Measurements from ENCODE around the gene MUC2.

Gene MUC2

GRCh38 chr11:1041936-1042608, 32.6 kb upstream of the MUC2 start:
- Mint-ChIP-seq H3K4me1 (ENCODE audit: low read depth) (no peaks in the 10 kb centered on the region), H3K4me3 (no peak overlapping the region), H3K27me3 (ENCODE audit: low read depth) (no peaks in the 10 kb centered on the region), H3K27ac (no peak overlapping the region), H3K9me3 (no peaks in the 10 kb centered on the region), H3K36me3 (ENCODE audit: low read depth) (no peaks in the 10 kb centered on the region)

- Mint-ChIP-seq H3K4me3 (no peak overlapping the region), H3K27me3 (ENCODE audit: low read depth) (no peaks in the 10 kb centered on the region), H3K27ac (no peak overlapping the region), H3K4me1 (ENCODE audit: low read depth) (no peaks in the 10 kb centered on the region), H3K9me3 (no peaks in the 10 kb centered on the region), H3K36me3 (ENCODE audit: low read depth) (no peaks in the 10 kb centered on the region)
These were observed 31.8 kb upstream of the MUC2 start for GRCh38 chr11:1042626-1043562.

- H3K4me3 Mint-ChIP-seq = no peak overlapping the region
- H3K36me3 Mint-ChIP-seq (ENCODE audit: low read depth) = no peaks in the 10 kb centered on the region
- H3K27ac Mint-ChIP-seq = no peak overlapping the region
- H3K4me1 Mint-ChIP-seq (ENCODE audit: low read depth) = no peaks in the 10 kb centered on the region
- no peaks in the 10 kb centered on the region for H3K27me3 Mint-ChIP-seq (ENCODE audit: low read depth)
- H3K9me3 Mint-ChIP-seq = no peaks in the 10 kb centered on the region
These were observed 31.0 kb upstream of the MUC2 start for GRCh38 chr11:1043563-1044096.

DNA sequence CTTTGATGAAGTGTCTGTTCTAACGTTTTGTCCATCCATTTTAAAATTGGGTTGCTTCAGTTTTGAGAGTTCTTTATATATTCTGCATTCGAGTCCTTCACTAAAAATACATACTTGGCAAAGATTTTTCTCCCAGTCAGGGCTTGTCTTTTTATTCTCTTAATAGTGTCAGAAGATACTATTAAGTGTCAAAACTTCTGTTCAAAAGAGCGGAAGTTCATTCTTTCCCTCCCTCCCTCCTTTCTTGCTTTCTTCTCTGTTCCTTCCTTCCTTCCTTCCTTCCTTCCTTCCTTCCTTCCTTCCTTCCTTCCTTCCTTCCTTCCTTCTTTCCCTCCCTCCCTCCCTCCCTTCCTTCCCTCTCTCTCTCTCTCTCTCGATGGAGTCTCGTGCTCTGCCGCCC, 30.5 kb upstream of the MUC2 start:
- Mint-ChIP-seq H3K27ac (no peak overlapping the region), H3K4me1 (ENCODE audit: low read depth) (no peaks in the 10 kb centered on the region), H3K4me3 (no peak overlapping the region), H3K9me3 (no peaks in the 10 kb centered on the region), H3K36me3 (ENCODE audit: low read depth) (no peaks in the 10 kb centered on the region), H3K27me3 (ENCODE audit: low read depth) (no peaks in the 10 kb centered on the region)

DNA sequence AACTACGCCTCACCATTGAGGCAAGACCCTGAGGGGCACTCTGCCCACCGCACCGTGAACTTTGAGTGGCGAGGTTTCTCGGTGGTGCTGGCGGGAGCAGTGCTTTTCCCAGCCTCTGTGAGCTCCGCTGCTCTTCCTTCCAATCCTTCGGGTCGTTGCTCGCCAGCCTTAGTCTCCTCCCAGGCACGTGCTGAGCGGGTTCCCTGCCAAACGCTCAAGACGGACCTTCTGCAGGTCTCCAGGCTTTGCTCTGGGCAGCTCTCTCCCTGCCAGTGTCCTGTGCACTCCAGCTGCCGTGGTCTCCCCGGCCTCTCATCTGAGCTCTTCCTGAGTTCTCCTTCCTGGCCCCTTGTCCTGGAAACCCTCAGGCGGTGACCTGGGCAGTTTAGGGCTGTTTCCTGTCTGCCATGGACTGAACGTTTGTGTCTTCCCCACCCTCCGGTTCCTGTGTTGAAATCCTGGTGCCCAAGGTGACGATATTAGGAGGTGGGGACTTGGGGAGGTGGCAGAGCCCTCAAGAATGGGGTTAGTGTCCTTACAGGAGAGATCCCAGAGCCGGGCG, 27.0 kb upstream of the MUC2 start:
- Mint-ChIP-seq H3K27me3 (ENCODE audit: low read depth) (no peaks in the 10 kb centered on the region), H3K36me3 (ENCODE audit: low read depth) (no peaks in the 10 kb centered on the region), H3K9me3 (no peaks in the 10 kb centered on the region), H3K27ac (no peak overlapping the region), H3K4me1 (ENCODE audit: low read depth) (no peaks in the 10 kb centered on the region), H3K4me3 (no peak overlapping the region)

DNA sequence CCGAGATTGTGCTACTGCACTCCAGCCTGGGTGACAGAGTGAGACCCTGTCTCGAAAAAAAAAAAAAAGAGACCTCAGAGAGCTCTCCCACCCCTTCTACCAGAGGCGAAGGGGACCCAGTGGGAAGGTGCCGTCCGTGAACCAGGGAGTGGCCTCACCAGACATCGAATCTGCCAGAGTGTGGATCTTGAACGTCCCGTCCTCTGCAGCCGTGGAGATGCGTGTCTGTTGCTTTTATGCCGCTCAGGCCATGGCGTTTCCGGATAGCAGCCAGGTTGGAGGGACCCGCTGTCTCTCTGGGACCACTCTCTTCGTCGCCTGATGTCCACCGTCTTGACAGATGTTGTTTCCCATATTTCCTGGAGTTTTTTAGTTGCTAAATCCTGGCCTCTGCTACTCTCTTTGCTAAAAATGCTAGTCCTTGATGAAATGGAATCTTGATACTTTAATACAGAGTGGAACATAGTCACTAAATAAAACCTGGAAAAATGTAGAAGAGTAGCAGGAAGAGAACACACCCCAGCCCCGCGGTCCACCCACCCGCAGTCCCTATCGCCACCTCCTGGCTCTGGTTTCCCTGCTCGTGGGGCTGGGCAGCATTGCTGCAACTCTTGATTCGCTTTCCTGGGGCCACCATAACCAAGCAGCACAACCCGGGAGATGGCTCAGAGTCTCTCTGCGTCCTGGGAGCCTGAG, 26.2 kb upstream of the MUC2 start:
- Mint-ChIP-seq H3K27ac (no peak overlapping the region), H3K27me3 (ENCODE audit: low read depth) (no peaks in the 10 kb centered on the region), H3K36me3 (ENCODE audit: low read depth) (no peaks in the 10 kb centered on the region), H3K9me3 (no peaks in the 10 kb centered on the region), H3K4me3 (no peak overlapping the region), H3K4me1 (ENCODE audit: low read depth) (no peaks in the 10 kb centered on the region)

DNA sequence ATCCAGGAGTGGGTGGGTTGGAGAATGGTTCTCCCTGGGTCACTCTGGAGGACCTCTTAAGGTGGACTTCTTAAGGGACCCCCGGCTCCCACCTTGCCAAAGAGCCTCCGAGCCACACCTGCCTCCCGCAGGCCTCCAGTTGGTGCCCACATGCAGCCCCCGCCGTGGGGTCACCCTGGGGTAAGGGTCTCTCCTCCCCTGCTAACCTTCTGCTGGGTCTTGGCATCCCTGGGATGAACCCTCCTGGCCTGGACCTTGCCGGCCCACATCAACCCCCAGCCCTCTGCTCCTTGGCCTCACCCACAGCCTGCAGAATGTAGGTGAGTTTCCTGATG, 25.6 kb upstream of the MUC2 start:
- Mint-ChIP-seq H3K9me3 (no peaks in the 10 kb centered on the region), H3K27me3 (ENCODE audit: low read depth) (no peaks in the 10 kb centered on the region), H3K4me3 (no peak overlapping the region)

DNA sequence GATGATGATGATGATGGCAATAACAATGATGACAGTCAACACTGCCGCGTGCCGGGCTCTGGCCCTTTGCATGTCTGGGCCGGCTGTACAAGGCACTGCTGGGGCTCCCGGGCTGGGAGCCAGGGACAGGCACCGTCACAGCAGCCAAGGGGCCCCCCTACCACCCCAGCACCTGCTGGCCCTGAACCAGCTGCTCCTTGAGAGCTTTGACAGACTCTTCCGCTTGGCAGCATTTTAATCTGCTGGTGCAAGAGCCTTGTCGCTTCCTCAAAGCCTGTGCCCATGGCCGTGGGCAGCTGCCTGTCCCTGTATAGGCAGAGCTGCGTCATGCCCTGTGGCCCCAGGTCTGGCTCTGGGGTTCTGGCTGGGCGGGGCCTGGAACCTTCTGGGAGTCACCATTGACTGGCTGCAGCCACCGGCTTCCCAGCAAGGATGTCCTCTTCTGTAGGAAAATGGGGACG, 25.2 kb upstream of the MUC2 start:
- Mint-ChIP-seq H3K4me1 (ENCODE audit: low read depth) (no peaks in the 10 kb centered on the region), H3K27me3 (ENCODE audit: low read depth) (no peaks in the 10 kb centered on the region), H3K4me3 (no peak overlapping the region), H3K27ac (no peak overlapping the region), H3K36me3 (ENCODE audit: low read depth) (no peaks in the 10 kb centered on the region), H3K9me3 (no peaks in the 10 kb centered on the region)

More for the DNA sequence above, 25.6 kb upstream of the MUC2 start:
- Mint-ChIP-seq H3K27ac (no peak overlapping the region), H3K4me1 (ENCODE audit: low read depth) (no peaks in the 10 kb centered on the region), H3K36me3 (ENCODE audit: low read depth) (no peaks in the 10 kb centered on the region)

- no peaks in the 10 kb centered on the region for H3K36me3 Mint-ChIP-seq (ENCODE audit: low read depth)
- no peaks in the 10 kb centered on the region for H3K9me3 Mint-ChIP-seq
- no peaks in the 10 kb centered on the region for H3K27me3 Mint-ChIP-seq (ENCODE audit: low read depth)
- H3K4me3 Mint-ChIP-seq = no peak overlapping the region
- H3K27ac Mint-ChIP-seq = no peak overlapping the region
- no peaks in the 10 kb centered on the region for H3K4me1 Mint-ChIP-seq (ENCODE audit: low read depth)
These were observed 24.6 kb upstream of the MUC2 start for GRCh38 chr11:1049911-1050580.

- H3K4me3 Mint-ChIP-seq = no peak overlapping the region
- no peaks in the 10 kb centered on the region for H3K4me1 Mint-ChIP-seq (ENCODE audit: low read depth)
- no peaks in the 10 kb centered on the region for H3K9me3 Mint-ChIP-seq
- H3K27me3 Mint-ChIP-seq (ENCODE audit: low read depth) = no peaks in the 10 kb centered on the region
- no peak overlapping the region for H3K27ac Mint-ChIP-seq
- no peaks in the 10 kb centered on the region for H3K36me3 Mint-ChIP-seq (ENCODE audit: low read depth)
These were observed 23.9 kb upstream of the MUC2 start for GRCh38 chr11:1050581-1051355.

DNA sequence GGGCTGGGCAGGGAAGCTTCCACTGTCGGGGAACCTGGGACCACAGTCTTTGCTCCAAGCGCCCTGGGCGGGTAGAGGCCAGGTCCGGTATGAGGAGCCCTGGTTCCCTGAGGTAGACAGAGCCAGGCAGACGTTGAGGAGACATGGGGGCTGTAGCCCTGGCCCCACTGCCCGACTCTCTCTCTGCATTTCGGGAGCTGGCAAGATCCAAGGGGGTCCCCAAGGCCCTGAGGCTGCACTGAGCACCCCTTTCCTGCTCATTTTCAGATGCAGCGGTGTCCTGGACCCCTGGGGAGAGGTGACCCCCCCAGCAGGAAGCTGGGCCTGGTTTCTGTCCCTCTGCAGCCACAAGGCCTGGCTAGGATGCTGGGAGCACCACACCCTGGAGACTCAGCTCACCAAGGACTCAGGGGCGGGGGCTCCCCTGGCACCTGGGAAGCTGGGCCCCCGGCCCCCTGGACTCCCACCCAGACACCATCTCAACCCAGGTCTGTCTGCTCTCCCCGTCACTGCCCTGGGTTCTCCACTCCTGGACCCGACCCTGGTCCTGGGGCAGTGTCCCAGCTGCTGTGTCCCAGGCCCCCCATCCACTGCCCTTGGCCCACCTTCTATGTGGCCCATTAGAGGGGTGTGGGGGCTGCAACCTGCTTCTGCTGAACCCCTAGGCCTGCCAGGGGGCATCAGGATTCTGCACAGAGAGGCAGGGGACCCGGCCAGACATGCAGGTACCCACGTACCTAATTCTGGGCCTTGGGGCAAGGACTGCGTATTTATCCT, 23.1 kb upstream of the MUC2 start:
- Mint-ChIP-seq H3K9me3 (no peaks in the 10 kb centered on the region), H3K27ac (no peak overlapping the region), H3K4me1 (ENCODE audit: low read depth) (no peaks in the 10 kb centered on the region), H3K4me3 (no peak overlapping the region), H3K27me3 (ENCODE audit: low read depth) (no peaks in the 10 kb centered on the region), H3K36me3 (ENCODE audit: low read depth) (no peaks in the 10 kb centered on the region)

DNA sequence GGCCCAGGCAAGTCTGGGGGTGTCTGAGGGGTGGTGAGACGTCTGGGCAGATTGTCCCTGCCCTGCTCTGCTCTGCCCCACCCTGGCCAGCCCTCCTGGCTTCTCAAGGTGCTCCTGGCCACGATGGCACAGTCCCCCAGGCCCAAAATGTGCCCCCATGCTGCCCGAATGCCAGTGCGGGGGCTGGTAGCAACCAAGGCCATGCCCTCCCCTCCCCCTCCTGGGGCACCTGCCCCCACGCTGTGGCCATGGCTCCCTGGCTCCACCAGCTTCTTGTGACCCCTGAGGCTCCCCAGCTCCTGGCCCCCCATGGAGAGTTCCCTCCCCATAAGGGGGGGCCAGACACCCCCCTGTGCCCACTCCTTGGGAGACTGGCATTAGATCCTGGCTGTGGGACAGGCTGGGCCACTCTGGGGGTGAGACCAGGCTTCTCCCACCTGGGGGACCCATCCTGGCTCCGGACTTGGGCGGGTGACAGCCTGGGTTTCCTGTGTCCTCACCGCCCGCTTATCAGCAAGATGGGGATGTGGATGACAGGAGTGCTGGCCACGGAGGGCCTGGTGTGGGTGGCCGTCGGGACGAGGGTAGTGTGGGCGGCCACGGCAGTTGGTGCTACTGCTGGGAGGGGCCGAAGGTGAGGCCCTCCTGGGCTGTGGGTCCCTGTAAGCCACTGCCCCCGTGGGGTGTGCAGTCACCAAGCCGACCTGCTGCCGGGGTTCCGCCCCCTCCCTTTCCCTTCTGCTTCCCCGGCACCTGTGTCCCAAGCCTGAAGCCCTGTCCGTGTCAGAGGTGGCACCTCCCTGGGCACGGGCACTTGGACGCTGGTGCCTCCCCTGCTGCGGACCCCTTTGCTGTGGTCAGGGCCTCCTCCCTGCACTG, 22.3 kb upstream of the MUC2 start:
- Mint-ChIP-seq H3K4me3 (no peak overlapping the region), H3K4me1 (ENCODE audit: low read depth) (no peaks in the 10 kb centered on the region), H3K27me3 (ENCODE audit: low read depth) (no peaks in the 10 kb centered on the region), H3K9me3 (no peaks in the 10 kb centered on the region), H3K36me3 (ENCODE audit: low read depth) (no peaks in the 10 kb centered on the region), H3K27ac (no peak overlapping the region)

Data from T-helper 1 cell treated with Interleukin-12 subunit alpha and Interleukin-12 subunit beta and Interleukin-4 antibody, amounts not matched to agents 30 μg/mL and 1 μg/mL, for 36 hours (primary cell).